ENCODE measurements around the gene CPNE5.

DNA sequence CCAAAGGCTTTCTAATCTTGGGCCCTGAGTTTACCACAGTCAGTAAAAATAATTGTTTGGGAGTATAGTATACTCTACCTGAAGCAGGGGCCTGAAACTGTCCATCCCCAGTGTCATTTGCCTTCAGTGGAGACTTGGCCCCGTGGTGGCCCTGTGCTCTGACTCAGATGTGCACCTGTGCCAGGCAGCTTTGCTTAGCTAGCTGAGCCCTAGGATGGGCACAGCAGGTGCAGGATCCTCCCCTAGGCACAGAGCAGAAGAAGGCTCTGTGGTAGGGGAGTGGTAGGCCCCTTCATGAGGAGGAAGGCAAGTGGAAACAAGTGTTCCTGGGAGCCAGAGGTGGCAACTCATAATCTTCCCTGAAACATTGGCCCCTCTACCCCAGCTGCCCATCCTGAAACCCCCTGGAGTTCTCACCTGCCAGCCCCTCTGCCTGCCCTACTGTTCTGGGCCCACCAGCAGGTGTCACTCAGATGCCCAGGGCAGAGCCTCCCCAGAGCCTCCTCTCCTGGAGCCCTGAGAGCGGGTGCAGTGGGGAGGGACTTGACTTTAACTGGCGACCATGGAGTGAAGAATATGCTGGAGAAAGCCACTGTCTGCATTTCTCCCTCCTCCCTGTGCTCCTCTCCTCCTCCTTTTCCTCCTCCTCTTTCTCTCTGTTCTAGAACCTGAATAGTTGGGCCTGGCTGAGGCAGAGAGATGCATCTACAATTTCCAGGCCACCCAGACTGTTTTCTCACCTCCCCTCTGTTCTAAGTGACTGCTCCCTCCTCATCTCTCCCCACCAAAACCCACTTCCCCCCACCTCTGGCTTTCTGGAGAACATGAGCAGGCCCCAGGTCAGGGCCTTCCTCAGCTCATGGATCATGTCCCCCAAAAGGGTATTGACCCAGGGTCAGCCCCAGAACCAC lies 2.9 kb downstream of the CPNE5 start:
- TF ChIP-seq POLR2AphosphoS5 (IDR thresholded peaks at IDR 0.05; ENCODE audit: low read depth, low read length) (no peak), TAF1 (IDR thresholded peaks at IDR 0.05; ENCODE audit: borderline replicate concordance, insufficient read depth, low read length) (no peak), REST (IDR thresholded peaks at IDR 0.05; ENCODE audit: insufficient read depth in 1 of 2, low read depth in 2 of 2, low read length in 2 of 2) (no peak), SIN3A (IDR thresholded peaks at IDR 0.05; ENCODE audit: borderline replicate concordance, insufficient read depth, low read length) (no peak)

Data from PFSK-1 (cell line).